HepG2 (cell line): ENCODE results near the gene CHKB. TPM values are rescaled to one million over a fixed set of nuclear protein-coding genes. Genes with fewer than 3 reads are reported as not detected.

Source experiments
- HDAC2 ChIP-seq: sonication (generic); formaldehyde crosslinking; IDR thresholded peaks from 2 replicates; pipeline ENCODE4 v1.4.0; 2020; ENCODE audit warnings: missing genetic modification reagents
- MED13 ChIP-seq: sonication (generic); formaldehyde crosslinking; IDR thresholded peaks from 2 replicates; pipeline ENCODE4 v1.5.0; 2020; ENCODE audit warnings: missing genetic modification reagents
- ZSCAN22 ChIP-seq: sonication (generic); formaldehyde crosslinking; IDR thresholded peaks from 2 replicates; pipeline ENCODE4 v1.4.0; 2020; ENCODE audit warnings: mild to moderate bottlenecking, missing genetic modification reagents
- polyA plus RNA-seq, 8 experiments: library from polyadenylated mRNA; depleted of rRNA in 3 of 8; stranded (reverse) in 7 of 8; unstranded in 1 of 8; fragments of >200 nt; fragmentation: Illumina TruSeq in 4 of 8; extraction: Trizol in 4 of 8; gene quantifications; 2 replicates each; pipeline versions ENCODE4 v1.2.1 to v1.2.3, GENCODE V29; 2011 to 2016; ENCODE audit warnings: low read depth in 4 of 8, missing spikeins in 1 of 8, mixed read lengths in 1 of 8; ENCODE audit not compliant: insufficient read depth in 1 of 8
- total RNA-seq, 5 experiments: library from RNA; depleted of rRNA; stranded (reverse); fragments of >200 nt; fragmentation: Illumina TruSeq; extraction: Trizol; gene quantifications; 2 replicates each; pipeline ENCODE4 v1.2.3, GENCODE V29; 2016; ENCODE audit warnings: low read depth in 1 of 5
- TF ChIP-seq, protein P1 (sequence below): sonication (generic); formaldehyde crosslinking; IDR thresholded peaks from 2 replicates; pipeline ENCODE4 v1.4.0; 2020; ENCODE audit warnings: missing genetic modification reagents
- TF ChIP-seq, protein P2 (sequence below): IDR thresholded peaks from 2 replicates; pipeline ENCODE4 v1.4.0; 2020; ENCODE audit warnings: mild to moderate bottlenecking, missing genetic modification reagents
- TF ChIP-seq, protein P3 (sequence below): IDR thresholded peaks from 2 replicates; pipeline ENCODE4 v1.6.1; 2016; ENCODE audit warnings: low read depth, missing genetic modification reagents, missing compliant biosample characterization
- TF ChIP-seq, protein P4 (sequence below): sonication (generic); formaldehyde crosslinking; conservative IDR thresholded peaks from 2 replicates; pipeline ENCODE4 v1.4.0; 2020; ENCODE audit warnings: mild to moderate bottlenecking, missing genetic modification reagents, moderate library complexity
- TF ChIP-seq, protein P5 (sequence below): sonication (generic); formaldehyde crosslinking; IDR thresholded peaks from 2 replicates; pipeline ENCODE4 v1.4.0; 2020; ENCODE audit warnings: missing genetic modification reagents, mild to moderate bottlenecking, borderline replicate concordance

The CHKB gene
- total and polyA plus RNA-seq, 2 of the 13 experiments (the other 11 are each of a cell fraction or from before 2014, with no cell fraction given), result 24.5 to 42.7 TPM

DNA sequence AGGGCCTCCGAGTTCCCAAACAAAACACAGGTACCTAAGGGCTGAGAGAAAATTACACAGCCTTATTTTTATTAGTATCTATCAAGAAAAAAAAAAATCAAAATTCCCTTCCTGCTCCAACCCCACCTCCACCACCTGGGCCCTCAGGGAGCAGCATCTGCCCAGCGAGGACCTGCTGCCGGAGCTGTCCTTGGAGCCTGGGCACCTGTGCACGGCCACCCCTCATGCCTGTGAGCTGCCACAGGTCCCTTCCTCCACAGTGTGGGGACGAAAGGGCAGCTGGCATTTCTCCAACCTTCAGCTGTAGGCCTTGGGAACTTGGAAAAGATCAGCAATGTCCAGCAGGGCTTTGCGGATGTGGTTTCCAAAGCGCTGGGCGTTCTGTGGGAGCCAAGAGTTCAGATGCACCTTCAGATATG lies 13.6 kb downstream of the CHKB start (continued):
- TF ChIP-seq, protein P1, sequence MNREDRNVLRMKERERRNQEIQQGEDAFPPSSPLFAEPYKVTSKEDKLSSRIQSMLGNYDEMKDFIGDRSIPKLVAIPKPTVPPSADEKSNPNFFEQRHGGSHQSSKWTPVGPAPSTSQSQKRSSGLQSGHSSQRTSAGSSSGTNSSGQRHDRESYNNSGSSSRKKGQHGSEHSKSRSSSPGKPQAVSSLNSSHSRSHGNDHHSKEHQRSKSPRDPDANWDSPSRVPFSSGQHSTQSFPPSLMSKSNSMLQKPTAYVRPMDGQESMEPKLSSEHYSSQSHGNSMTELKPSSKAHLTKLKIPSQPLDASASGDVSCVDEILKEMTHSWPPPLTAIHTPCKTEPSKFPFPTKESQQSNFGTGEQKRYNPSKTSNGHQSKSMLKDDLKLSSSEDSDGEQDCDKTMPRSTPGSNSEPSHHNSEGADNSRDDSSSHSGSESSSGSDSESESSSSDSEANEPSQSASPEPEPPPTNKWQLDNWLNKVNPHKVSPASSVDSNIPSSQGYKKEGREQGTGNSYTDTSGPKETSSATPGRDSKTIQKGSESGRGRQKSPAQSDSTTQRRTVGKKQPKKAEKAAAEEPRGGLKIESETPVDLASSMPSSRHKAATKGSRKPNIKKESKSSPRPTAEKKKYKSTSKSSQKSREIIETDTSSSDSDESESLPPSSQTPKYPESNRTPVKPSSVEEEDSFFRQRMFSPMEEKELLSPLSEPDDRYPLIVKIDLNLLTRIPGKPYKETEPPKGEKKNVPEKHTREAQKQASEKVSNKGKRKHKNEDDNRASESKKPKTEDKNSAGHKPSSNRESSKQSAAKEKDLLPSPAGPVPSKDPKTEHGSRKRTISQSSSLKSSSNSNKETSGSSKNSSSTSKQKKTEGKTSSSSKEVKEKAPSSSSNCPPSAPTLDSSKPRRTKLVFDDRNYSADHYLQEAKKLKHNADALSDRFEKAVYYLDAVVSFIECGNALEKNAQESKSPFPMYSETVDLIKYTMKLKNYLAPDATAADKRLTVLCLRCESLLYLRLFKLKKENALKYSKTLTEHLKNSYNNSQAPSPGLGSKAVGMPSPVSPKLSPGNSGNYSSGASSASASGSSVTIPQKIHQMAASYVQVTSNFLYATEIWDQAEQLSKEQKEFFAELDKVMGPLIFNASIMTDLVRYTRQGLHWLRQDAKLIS (CRISPR knock-in tag), result 0 out of 2 replicates have a peak, but pooled peaks have one; percentile 17
- TF ChIP-seq MED13, result no peak
- TF ChIP-seq, protein P2, sequence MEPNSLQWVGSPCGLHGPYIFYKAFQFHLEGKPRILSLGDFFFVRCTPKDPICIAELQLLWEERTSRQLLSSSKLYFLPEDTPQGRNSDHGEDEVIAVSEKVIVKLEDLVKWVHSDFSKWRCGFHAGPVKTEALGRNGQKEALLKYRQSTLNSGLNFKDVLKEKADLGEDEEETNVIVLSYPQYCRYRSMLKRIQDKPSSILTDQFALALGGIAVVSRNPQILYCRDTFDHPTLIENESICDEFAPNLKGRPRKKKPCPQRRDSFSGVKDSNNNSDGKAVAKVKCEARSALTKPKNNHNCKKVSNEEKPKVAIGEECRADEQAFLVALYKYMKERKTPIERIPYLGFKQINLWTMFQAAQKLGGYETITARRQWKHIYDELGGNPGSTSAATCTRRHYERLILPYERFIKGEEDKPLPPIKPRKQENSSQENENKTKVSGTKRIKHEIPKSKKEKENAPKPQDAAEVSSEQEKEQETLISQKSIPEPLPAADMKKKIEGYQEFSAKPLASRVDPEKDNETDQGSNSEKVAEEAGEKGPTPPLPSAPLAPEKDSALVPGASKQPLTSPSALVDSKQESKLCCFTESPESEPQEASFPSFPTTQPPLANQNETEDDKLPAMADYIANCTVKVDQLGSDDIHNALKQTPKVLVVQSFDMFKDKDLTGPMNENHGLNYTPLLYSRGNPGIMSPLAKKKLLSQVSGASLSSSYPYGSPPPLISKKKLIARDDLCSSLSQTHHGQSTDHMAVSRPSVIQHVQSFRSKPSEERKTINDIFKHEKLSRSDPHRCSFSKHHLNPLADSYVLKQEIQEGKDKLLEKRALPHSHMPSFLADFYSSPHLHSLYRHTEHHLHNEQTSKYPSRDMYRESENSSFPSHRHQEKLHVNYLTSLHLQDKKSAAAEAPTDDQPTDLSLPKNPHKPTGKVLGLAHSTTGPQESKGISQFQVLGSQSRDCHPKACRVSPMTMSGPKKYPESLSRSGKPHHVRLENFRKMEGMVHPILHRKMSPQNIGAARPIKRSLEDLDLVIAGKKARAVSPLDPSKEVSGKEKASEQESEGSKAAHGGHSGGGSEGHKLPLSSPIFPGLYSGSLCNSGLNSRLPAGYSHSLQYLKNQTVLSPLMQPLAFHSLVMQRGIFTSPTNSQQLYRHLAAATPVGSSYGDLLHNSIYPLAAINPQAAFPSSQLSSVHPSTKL, result peak; percentile 69
- TF ChIP-seq, protein P3, sequence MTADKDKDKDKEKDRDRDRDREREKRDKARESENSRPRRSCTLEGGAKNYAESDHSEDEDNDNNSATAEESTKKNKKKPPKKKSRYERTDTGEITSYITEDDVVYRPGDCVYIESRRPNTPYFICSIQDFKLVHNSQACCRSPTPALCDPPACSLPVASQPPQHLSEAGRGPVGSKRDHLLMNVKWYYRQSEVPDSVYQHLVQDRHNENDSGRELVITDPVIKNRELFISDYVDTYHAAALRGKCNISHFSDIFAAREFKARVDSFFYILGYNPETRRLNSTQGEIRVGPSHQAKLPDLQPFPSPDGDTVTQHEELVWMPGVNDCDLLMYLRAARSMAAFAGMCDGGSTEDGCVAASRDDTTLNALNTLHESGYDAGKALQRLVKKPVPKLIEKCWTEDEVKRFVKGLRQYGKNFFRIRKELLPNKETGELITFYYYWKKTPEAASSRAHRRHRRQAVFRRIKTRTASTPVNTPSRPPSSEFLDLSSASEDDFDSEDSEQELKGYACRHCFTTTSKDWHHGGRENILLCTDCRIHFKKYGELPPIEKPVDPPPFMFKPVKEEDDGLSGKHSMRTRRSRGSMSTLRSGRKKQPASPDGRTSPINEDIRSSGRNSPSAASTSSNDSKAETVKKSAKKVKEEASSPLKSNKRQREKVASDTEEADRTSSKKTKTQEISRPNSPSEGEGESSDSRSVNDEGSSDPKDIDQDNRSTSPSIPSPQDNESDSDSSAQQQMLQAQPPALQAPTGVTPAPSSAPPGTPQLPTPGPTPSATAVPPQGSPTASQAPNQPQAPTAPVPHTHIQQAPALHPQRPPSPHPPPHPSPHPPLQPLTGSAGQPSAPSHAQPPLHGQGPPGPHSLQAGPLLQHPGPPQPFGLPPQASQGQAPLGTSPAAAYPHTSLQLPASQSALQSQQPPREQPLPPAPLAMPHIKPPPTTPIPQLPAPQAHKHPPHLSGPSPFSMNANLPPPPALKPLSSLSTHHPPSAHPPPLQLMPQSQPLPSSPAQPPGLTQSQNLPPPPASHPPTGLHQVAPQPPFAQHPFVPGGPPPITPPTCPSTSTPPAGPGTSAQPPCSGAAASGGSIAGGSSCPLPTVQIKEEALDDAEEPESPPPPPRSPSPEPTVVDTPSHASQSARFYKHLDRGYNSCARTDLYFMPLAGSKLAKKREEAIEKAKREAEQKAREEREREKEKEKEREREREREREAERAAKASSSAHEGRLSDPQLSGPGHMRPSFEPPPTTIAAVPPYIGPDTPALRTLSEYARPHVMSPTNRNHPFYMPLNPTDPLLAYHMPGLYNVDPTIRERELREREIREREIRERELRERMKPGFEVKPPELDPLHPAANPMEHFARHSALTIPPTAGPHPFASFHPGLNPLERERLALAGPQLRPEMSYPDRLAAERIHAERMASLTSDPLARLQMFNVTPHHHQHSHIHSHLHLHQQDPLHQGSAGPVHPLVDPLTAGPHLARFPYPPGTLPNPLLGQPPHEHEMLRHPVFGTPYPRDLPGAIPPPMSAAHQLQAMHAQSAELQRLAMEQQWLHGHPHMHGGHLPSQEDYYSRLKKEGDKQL, result 0 out of 2 replicates have a peak, but pooled peaks have one; percentile 46
- TF ChIP-seq HDAC2 (CRISPR knock-in tag), result peak; percentile 69
- TF ChIP-seq, protein P4, sequence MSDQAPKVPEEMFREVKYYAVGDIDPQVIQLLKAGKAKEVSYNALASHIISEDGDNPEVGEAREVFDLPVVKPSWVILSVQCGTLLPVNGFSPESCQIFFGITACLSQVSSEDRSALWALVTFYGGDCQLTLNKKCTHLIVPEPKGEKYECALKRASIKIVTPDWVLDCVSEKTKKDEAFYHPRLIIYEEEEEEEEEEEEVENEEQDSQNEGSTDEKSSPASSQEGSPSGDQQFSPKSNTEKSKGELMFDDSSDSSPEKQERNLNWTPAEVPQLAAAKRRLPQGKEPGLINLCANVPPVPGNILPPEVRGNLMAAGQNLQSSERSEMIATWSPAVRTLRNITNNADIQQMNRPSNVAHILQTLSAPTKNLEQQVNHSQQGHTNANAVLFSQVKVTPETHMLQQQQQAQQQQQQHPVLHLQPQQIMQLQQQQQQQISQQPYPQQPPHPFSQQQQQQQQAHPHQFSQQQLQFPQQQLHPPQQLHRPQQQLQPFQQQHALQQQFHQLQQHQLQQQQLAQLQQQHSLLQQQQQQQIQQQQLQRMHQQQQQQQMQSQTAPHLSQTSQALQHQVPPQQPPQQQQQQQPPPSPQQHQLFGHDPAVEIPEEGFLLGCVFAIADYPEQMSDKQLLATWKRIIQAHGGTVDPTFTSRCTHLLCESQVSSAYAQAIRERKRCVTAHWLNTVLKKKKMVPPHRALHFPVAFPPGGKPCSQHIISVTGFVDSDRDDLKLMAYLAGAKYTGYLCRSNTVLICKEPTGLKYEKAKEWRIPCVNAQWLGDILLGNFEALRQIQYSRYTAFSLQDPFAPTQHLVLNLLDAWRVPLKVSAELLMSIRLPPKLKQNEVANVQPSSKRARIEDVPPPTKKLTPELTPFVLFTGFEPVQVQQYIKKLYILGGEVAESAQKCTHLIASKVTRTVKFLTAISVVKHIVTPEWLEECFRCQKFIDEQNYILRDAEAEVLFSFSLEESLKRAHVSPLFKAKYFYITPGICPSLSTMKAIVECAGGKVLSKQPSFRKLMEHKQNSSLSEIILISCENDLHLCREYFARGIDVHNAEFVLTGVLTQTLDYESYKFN (CRISPR knock-in tag), result peak; percentile 69
- TF ChIP-seq, protein P5, sequence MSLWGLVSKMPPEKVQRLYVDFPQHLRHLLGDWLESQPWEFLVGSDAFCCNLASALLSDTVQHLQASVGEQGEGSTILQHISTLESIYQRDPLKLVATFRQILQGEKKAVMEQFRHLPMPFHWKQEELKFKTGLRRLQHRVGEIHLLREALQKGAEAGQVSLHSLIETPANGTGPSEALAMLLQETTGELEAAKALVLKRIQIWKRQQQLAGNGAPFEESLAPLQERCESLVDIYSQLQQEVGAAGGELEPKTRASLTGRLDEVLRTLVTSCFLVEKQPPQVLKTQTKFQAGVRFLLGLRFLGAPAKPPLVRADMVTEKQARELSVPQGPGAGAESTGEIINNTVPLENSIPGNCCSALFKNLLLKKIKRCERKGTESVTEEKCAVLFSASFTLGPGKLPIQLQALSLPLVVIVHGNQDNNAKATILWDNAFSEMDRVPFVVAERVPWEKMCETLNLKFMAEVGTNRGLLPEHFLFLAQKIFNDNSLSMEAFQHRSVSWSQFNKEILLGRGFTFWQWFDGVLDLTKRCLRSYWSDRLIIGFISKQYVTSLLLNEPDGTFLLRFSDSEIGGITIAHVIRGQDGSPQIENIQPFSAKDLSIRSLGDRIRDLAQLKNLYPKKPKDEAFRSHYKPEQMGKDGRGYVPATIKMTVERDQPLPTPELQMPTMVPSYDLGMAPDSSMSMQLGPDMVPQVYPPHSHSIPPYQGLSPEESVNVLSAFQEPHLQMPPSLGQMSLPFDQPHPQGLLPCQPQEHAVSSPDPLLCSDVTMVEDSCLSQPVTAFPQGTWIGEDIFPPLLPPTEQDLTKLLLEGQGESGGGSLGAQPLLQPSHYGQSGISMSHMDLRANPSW (CRISPR knock-in tag), result 0 out of 2 replicates have a peak, but pooled peaks have one; percentile 39
- no peak for TF ChIP-seq ZSCAN22 (CRISPR knock-in tag)
